ENCODE data around the gene IGSF21. TPM values are rescaled to one million over a fixed set of nuclear protein-coding genes. Genes with fewer than 3 reads are reported as not detected.

Gene IGSF21
- total and polyA plus RNA-seq, 4 donors, result 0.31 to 1.5 (median 0.88) TPM

DNA sequence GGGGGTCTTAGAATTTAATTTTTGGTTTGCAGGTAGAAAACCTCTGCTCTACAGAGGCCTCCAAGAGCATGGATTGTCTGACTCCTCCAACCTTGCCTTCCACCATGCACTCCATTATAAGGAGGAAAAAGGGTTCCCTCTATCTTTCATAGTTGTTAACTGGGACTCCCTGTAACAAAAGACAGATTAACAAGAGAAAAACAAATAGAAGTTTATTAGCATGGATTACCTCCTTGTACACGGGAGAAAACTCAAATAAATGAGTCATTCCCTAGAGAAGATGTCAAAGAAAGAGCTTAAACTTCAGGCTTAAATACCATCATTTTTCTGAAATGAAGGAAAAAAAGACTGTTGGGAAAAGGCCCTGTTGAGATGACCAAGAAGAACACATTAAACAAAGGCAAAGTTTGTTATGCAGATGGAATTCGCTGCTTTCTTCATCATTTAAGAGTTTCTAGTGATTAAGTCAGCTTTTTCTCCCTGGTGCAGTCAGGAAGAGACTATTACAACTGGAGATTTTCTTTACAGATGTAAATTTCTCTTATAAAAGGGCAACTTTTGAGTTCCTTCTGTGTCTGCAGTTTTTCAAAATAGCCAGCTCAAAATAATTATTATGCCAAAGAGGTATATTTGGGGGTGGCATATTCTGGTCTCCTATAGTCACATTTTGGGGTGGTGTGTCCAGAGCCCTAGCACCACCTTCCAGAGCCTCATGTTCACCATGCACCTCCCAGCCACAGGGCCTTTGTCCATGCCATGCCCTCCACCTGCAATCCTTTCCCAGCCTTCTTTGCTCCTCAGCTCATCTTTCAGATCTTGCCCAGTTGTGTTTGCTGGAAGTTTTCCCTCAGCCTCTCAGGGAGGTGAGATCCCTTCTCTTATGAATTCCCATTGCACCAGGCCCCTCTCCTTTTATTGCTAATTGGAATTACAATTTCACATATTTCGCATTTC, 310.0 kb downstream of the IGSF21 start:
- H3K9me3 ChIP-seq (ENCODE audit: control insufficient read depth in 4 of 4, low read length in 3 of 4), result peaks cover 0 to 5% (median 0%) of the 10 kb centered on the region in 4 donors
- H3K27me3 ChIP-seq (ENCODE audit: control insufficient read depth in 4 of 4, insufficient read depth in 4 of 4, low read length in 3 of 4), result no peaks in the 10 kb centered on the region
- H3K36me3 ChIP-seq (ENCODE audit: control insufficient read depth in 4 of 4, insufficient read depth in 3 of 4, low read depth in 1 of 4, low read length in 3 of 4), result no peaks in the 10 kb centered on the region
- no peak overlapping the region for H3K9ac ChIP-seq (ENCODE audit: low read depth in 1 of 2, low read length in 2 of 2)
- WGBS, result 80% methylated on average over 3 of the region's 3 CpGs
- no peaks in the 10 kb centered on the region for H3K4me1 ChIP-seq (ENCODE audit: control insufficient read depth in 4 of 4, insufficient read depth in 4 of 4, low read length in 3 of 4)
- H3K4me3 ChIP-seq (ENCODE audit: low read depth in 1 of 3, low read length in 3 of 3), result no peak overlapping the region
- no peak for DNase-seq (ENCODE audit: low spot score)
- no peak overlapping the region for H3K27ac ChIP-seq (ENCODE audit: low read depth in 1 of 2, low read length in 2 of 2)
- TF ChIP-seq GABPA (IDR thresholded peaks at IDR 0.05 in 1 of 2, conservative IDR thresholded peaks at IDR 0.05 in 1 of 2), result no peak
- no peak for TF ChIP-seq SP1 (IDR thresholded peaks at IDR 0.05)
- TF ChIP-seq, protein P1, sequence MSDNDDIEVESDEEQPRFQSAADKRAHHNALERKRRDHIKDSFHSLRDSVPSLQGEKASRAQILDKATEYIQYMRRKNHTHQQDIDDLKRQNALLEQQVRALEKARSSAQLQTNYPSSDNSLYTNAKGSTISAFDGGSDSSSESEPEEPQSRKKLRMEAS (IDR thresholded peaks at IDR 0.05), result no peak
- TF ChIP-seq, protein P2, sequence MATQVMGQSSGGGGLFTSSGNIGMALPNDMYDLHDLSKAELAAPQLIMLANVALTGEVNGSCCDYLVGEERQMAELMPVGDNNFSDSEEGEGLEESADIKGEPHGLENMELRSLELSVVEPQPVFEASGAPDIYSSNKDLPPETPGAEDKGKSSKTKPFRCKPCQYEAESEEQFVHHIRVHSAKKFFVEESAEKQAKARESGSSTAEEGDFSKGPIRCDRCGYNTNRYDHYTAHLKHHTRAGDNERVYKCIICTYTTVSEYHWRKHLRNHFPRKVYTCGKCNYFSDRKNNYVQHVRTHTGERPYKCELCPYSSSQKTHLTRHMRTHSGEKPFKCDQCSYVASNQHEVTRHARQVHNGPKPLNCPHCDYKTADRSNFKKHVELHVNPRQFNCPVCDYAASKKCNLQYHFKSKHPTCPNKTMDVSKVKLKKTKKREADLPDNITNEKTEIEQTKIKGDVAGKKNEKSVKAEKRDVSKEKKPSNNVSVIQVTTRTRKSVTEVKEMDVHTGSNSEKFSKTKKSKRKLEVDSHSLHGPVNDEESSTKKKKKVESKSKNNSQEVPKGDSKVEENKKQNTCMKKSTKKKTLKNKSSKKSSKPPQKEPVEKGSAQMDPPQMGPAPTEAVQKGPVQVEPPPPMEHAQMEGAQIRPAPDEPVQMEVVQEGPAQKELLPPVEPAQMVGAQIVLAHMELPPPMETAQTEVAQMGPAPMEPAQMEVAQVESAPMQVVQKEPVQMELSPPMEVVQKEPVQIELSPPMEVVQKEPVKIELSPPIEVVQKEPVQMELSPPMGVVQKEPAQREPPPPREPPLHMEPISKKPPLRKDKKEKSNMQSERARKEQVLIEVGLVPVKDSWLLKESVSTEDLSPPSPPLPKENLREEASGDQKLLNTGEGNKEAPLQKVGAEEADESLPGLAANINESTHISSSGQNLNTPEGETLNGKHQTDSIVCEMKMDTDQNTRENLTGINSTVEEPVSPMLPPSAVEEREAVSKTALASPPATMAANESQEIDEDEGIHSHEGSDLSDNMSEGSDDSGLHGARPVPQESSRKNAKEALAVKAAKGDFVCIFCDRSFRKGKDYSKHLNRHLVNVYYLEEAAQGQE (IDR thresholded peaks at IDR 0.05), result no peak
- no peak for TF ChIP-seq FOXA2 (IDR thresholded peaks at IDR 0.05)
- no peak for TF ChIP-seq HNF4G (IDR thresholded peaks at IDR 0.05)
- TF ChIP-seq, protein P3, sequence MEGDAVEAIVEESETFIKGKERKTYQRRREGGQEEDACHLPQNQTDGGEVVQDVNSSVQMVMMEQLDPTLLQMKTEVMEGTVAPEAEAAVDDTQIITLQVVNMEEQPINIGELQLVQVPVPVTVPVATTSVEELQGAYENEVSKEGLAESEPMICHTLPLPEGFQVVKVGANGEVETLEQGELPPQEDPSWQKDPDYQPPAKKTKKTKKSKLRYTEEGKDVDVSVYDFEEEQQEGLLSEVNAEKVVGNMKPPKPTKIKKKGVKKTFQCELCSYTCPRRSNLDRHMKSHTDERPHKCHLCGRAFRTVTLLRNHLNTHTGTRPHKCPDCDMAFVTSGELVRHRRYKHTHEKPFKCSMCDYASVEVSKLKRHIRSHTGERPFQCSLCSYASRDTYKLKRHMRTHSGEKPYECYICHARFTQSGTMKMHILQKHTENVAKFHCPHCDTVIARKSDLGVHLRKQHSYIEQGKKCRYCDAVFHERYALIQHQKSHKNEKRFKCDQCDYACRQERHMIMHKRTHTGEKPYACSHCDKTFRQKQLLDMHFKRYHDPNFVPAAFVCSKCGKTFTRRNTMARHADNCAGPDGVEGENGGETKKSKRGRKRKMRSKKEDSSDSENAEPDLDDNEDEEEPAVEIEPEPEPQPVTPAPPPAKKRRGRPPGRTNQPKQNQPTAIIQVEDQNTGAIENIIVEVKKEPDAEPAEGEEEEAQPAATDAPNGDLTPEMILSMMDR (IDR thresholded peaks at IDR 0.05; ENCODE audit: low read depth, low read length, missing input control), result no peak
- TF ChIP-seq NR2F2 (IDR thresholded peaks at IDR 0.05), result no peak
- no peak for TF ChIP-seq JUND (IDR thresholded peaks at IDR 0.05)
- no peak for TF ChIP-seq TAF1 (conservative IDR thresholded peaks at IDR 0.05)
- TF ChIP-seq RAD21 (IDR thresholded peaks at IDR 0.05), result no peak
- TF ChIP-seq RXRA (IDR thresholded peaks at IDR 0.05), result no peak
- TF ChIP-seq YY1 (IDR thresholded peaks at IDR 0.05), result no peak
- no peak for TF ChIP-seq HNF4A (conservative IDR thresholded peaks at IDR 0.05)
- TF ChIP-seq FOXA1 (IDR thresholded peaks at IDR 0.05), result no peak
- TF ChIP-seq, protein P4, sequence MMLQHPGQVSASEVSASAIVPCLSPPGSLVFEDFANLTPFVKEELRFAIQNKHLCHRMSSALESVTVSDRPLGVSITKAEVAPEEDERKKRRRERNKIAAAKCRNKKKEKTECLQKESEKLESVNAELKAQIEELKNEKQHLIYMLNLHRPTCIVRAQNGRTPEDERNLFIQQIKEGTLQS (IDR thresholded peaks at IDR 0.05), result no peak
- TF ChIP-seq EGR1 (IDR thresholded peaks at IDR 0.05; ENCODE audit: low read depth in 2 of 2), result no peak
- TF ChIP-seq, protein P5, sequence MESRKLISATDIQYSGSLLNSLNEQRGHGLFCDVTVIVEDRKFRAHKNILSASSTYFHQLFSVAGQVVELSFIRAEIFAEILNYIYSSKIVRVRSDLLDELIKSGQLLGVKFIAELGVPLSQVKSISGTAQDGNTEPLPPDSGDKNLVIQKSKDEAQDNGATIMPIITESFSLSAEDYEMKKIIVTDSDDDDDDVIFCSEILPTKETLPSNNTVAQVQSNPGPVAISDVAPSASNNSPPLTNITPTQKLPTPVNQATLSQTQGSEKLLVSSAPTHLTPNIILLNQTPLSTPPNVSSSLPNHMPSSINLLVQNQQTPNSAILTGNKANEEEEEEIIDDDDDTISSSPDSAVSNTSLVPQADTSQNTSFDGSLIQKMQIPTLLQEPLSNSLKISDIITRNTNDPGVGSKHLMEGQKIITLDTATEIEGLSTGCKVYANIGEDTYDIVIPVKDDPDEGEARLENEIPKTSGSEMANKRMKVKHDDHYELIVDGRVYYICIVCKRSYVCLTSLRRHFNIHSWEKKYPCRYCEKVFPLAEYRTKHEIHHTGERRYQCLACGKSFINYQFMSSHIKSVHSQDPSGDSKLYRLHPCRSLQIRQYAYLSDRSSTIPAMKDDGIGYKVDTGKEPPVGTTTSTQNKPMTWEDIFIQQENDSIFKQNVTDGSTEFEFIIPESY (IDR thresholded peaks at IDR 0.05), result no peak

All from liver (tissue), 9 donors.